H9 (cell line): ENCODE data around the gene GALNT16. TPM values are rescaled to one million over a fixed set of nuclear protein-coding genes. Genes with fewer than 3 reads are reported as not detected.

Source experiments
- DNase-seq: peaks from one replicate; pipeline ENCODE4 v3.0.0-alpha.2; 2017
- H2AFZ ChIP-seq: one replicate; pipeline ENCODE4 v1.6.1; 2013; ENCODE audit warnings: mild to moderate bottlenecking, low read length, control low read depth, moderate library complexity
- H2AK5ac ChIP-seq: 2 replicates; pipeline ENCODE4 v1.6.1; 2013; ENCODE audit warnings: low read length, control low read depth, mixed read lengths; ENCODE audit not compliant: insufficient read length
- H2BK120ac ChIP-seq: one replicate; pipeline ENCODE4 v1.6.1; 2013; ENCODE audit warnings: low read depth, mild to moderate bottlenecking, low read length, control low read depth, inconsistent platforms; ENCODE audit not compliant: poor library complexity, severe bottlenecking
- H2BK12ac ChIP-seq: 2 replicates; pipeline ENCODE4 v1.6.1; 2013; ENCODE audit warnings: low read length, control low read depth, mixed read lengths, low read depth; ENCODE audit not compliant: insufficient read length
- H2BK15ac ChIP-seq: 2 replicates; pipeline ENCODE4 v1.6.1; 2013; ENCODE audit warnings: low read depth, low read length, control low read depth
- H2BK20ac ChIP-seq: one replicate; pipeline ENCODE4 v1.6.1; 2013; ENCODE audit warnings: low read depth, mild to moderate bottlenecking, low read length, control low read depth, inconsistent platforms; ENCODE audit not compliant: poor library complexity, severe bottlenecking
- H2BK5ac ChIP-seq: 2 replicates; pipeline ENCODE4 v1.6.1; 2013; ENCODE audit warnings: low read length, control low read depth, mixed read lengths; ENCODE audit not compliant: insufficient read length
- H3K14ac ChIP-seq: 2 replicates; pipeline ENCODE4 v1.6.1; 2013; ENCODE audit warnings: low read length, control low read depth; ENCODE audit not compliant: insufficient read depth
- H3K18ac ChIP-seq: 2 replicates; pipeline ENCODE4 v1.6.1; 2013; ENCODE audit warnings: low read depth, mild to moderate bottlenecking, mixed read lengths, low read length, control low read depth; ENCODE audit not compliant: insufficient read length
- H3K23ac ChIP-seq: 2 replicates; pipeline ENCODE4 v1.6.1; 2013; ENCODE audit warnings: low read length, control low read depth, mixed read lengths, low read depth; ENCODE audit not compliant: insufficient read length
- H3K23me2 ChIP-seq: 2 replicates; pipeline ENCODE4 v1.6.1; 2013; ENCODE audit warnings: low read depth, mild to moderate bottlenecking, mixed read lengths, low read length, control low read depth; ENCODE audit not compliant: insufficient read length, poor library complexity, severe bottlenecking
- H3K27ac ChIP-seq: 2 replicates; pipeline ENCODE4 v1.5.1; 2013; ENCODE audit warnings: low read length, control low read depth, mixed read lengths, low read depth; ENCODE audit not compliant: insufficient read length
- H3K27me3 ChIP-seq: 2 replicates; pipeline ENCODE4 v1.6.1; 2013; ENCODE audit warnings: low read length, control low read depth, inconsistent platforms; ENCODE audit not compliant: insufficient read depth
- H3K4ac ChIP-seq: 2 replicates; pipeline ENCODE4 v1.6.1; 2013; ENCODE audit warnings: low read depth, mild to moderate bottlenecking, control low read depth, inconsistent platforms, low read length, moderate library complexity
- H3K4me1 ChIP-seq: 2 replicates; pipeline ENCODE4 v1.6.1; 2013; ENCODE audit warnings: low read length, control low read depth, inconsistent platforms; ENCODE audit not compliant: insufficient read depth
- H3K4me2 ChIP-seq: 2 replicates; pipeline ENCODE4 v1.6.1; 2013; ENCODE audit warnings: low read length, control low read depth, mixed read lengths; ENCODE audit not compliant: insufficient read length, insufficient read depth
- H3K56ac ChIP-seq: 2 replicates; pipeline ENCODE4 v1.6.1; 2013; ENCODE audit warnings: low read depth, mild to moderate bottlenecking, mixed read lengths, low read length, control low read depth; ENCODE audit not compliant: insufficient read length
- H3K79me1 ChIP-seq: 2 replicates; pipeline ENCODE4 v1.6.1; 2013; ENCODE audit warnings: low read depth, mild to moderate bottlenecking, moderate library complexity, low read length, control low read depth, inconsistent platforms; ENCODE audit not compliant: insufficient read depth, poor library complexity, severe bottlenecking
- H3K79me2 ChIP-seq: 2 replicates; pipeline ENCODE4 v1.6.1; 2013; ENCODE audit warnings: low read length, control low read depth, inconsistent platforms; ENCODE audit not compliant: insufficient read depth
- H3K9ac ChIP-seq: 2 replicates; pipeline ENCODE4 v1.6.1; 2013; ENCODE audit warnings: low read length, control low read depth, mixed read lengths; ENCODE audit not compliant: insufficient read length; ENCODE audit errors: extremely low read depth
- H3K9me3 ChIP-seq: one replicate; pipeline ENCODE4 v1.6.1; 2013; ENCODE audit warnings: low read depth, low read length, inconsistent platforms; ENCODE audit not compliant: control insufficient read depth
- H3T11ph ChIP-seq: one replicate; pipeline ENCODE4 v1.6.1; 2013; ENCODE audit warnings: mild to moderate bottlenecking, low read length, control low read depth, inconsistent platforms
- H4K20me1 ChIP-seq: one replicate; pipeline ENCODE4 v1.6.1; 2013; ENCODE audit not compliant: control insufficient read depth, insufficient read length, insufficient read depth
- H4K5ac ChIP-seq: 2 replicates; pipeline ENCODE4 v1.6.1; 2013; ENCODE audit warnings: low read depth, mild to moderate bottlenecking, mixed read lengths, low read length, control low read depth; ENCODE audit not compliant: insufficient read length
- H4K8ac ChIP-seq: replicated peaks from 2 replicates; pipeline ENCODE4 v1.6.1; 2013; ENCODE audit warnings: low read length, control low read depth, mixed read lengths, low read depth; ENCODE audit not compliant: insufficient read length
- H4K91ac ChIP-seq: 2 replicates; pipeline ENCODE4 v1.6.1; 2013; ENCODE audit warnings: low read depth, mild to moderate bottlenecking, moderate library complexity, mixed read lengths, low read length, control low read depth; ENCODE audit not compliant: insufficient read length
- H3K27ac Mint-ChIP-seq, 3 experiments: 2 replicates in 2 of 3; 3 replicates in 1 of 3; pipeline ENCODE4 v1.8.0; 2020 to 2021; ENCODE audit warnings: mixed read lengths in 3 of 3, mild to moderate bottlenecking in 1 of 3, moderate library complexity in 1 of 3
- H3K27me3 Mint-ChIP-seq: 2 replicates; pipeline ENCODE4 v1.8.0; 2021; ENCODE audit warnings: low read depth, mild to moderate bottlenecking, moderate library complexity, mixed read lengths
- H3K36me3 Mint-ChIP-seq, 3 experiments: 2 replicates in 2 of 3; 3 replicates in 1 of 3; pipeline ENCODE4 v1.8.0; 2020 to 2021; ENCODE audit warnings: low read depth in 3 of 3, mixed read lengths in 3 of 3; ENCODE audit not compliant: insufficient read depth in 1 of 3
- H3K4me1 Mint-ChIP-seq, 2 experiments: 2 replicates each; pipeline ENCODE4 v1.8.0; 2020; ENCODE audit warnings: mixed read lengths in 2 of 2
- H3K4me3 Mint-ChIP-seq, 2 experiments: 2 replicates in 1 of 2; 3 replicates in 1 of 2; pipeline ENCODE4 v1.8.0; 2020 to 2021; ENCODE audit warnings: mild to moderate bottlenecking in 2 of 2, mixed read lengths in 2 of 2, moderate library complexity in 1 of 2
- H3K9me3 Mint-ChIP-seq, 2 experiments: 2 replicates in 1 of 2; 3 replicates in 1 of 2; pipeline ENCODE4 v1.8.0; 2020; ENCODE audit warnings: mild to moderate bottlenecking in 2 of 2, mixed read lengths in 2 of 2, moderate library complexity in 1 of 2
- WGBS: extraction: QIAGEN DNeasy Blood & Tissue Kit; methylation state at CpG from one replicate; pipeline ENCODE4 v1.1.7; 2013; ENCODE audit warnings: missing lambda C conversion rate, low lambda C conversion rate, mixed read lengths; ENCODE audit not compliant: insufficient read length; ENCODE audit errors: extremely low coverage; 5-methylcytosine and 5-hydroxymethylcytosine counted together
- total RNA-seq: library from RNA; stranded (reverse); gene quantifications from 2 replicates; pipeline ENCODE4 v1.2.1, GENCODE V29; 2021
- TF ChIP-seq, protein P1 (sequence below): fragments of 200-600 bp; sonication (generic); conservative IDR thresholded peaks from 3 replicates; pipeline ENCODE4 v1.8.0; 2021; ENCODE audit warnings: antibody characterized with exemption, mild to moderate bottlenecking

GALNT16 gene
- total RNA-seq, 1 experiment from 2014 or later = 2.3 TPM

DNA sequence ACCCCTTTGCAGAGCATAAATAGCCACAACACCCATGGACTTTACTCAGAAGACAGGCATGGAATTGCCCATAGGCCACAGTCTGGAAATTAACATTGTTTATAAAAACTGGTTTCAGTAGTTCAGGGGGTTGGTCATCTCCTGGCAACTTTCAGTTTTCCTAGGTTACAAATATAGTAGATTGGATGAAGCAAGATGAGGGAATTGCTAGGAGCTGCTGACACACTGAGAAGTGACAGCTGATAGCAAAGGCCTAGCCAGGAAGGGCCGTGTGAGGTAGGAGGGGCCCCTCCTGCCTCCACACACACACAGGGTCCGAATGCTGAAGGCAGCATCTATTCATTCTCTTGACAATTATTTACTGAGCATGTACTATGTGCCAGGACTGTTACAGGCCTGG, 8.3 kb downstream of the GALNT16 start:
- H4K8ac ChIP-seq = no peak overlapping the region
- no peaks in the 10 kb centered on the region for H3K79me2 ChIP-seq
- H3K4me3 Mint-ChIP-seq = no peak overlapping the region
- H2BK5ac ChIP-seq = no peak overlapping the region
- no peaks in the 10 kb centered on the region for H3K79me1 ChIP-seq
- H2AK5ac ChIP-seq = no peak overlapping the region
- no peak overlapping the region for H2BK20ac ChIP-seq
- peaks cover 10% of the 10 kb centered on the region for H3K27me3 Mint-ChIP-seq
- WGBS = no CpG with 5 or more reads among the region's 2 CpGs
- TF ChIP-seq, protein P1, sequence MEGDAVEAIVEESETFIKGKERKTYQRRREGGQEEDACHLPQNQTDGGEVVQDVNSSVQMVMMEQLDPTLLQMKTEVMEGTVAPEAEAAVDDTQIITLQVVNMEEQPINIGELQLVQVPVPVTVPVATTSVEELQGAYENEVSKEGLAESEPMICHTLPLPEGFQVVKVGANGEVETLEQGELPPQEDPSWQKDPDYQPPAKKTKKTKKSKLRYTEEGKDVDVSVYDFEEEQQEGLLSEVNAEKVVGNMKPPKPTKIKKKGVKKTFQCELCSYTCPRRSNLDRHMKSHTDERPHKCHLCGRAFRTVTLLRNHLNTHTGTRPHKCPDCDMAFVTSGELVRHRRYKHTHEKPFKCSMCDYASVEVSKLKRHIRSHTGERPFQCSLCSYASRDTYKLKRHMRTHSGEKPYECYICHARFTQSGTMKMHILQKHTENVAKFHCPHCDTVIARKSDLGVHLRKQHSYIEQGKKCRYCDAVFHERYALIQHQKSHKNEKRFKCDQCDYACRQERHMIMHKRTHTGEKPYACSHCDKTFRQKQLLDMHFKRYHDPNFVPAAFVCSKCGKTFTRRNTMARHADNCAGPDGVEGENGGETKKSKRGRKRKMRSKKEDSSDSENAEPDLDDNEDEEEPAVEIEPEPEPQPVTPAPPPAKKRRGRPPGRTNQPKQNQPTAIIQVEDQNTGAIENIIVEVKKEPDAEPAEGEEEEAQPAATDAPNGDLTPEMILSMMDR = no peak
- H4K20me1 ChIP-seq = no peaks in the 10 kb centered on the region
- H3K14ac ChIP-seq = no peak overlapping the region
- no peak overlapping the region for H3T11ph ChIP-seq
- no peak overlapping the region for H3K27ac Mint-ChIP-seq
- H4K5ac ChIP-seq = no peak overlapping the region
- H3K36me3 Mint-ChIP-seq = no peaks in the 10 kb centered on the region
- H3K27me3 ChIP-seq = 0 out of 2 replicates have a peak, but pooled peaks cover 2% of the 10 kb centered on the region
- no peak overlapping the region for H3K23ac ChIP-seq
- H3K9me3 ChIP-seq = no peaks in the 10 kb centered on the region
- H4K91ac ChIP-seq = no peak overlapping the region
- no peak overlapping the region for H3K4me2 ChIP-seq
- H3K18ac ChIP-seq = no peak overlapping the region
- no peak overlapping the region for H3K56ac ChIP-seq
- no peak overlapping the region for H3K27ac ChIP-seq
- H3K23me2 ChIP-seq = no peaks in the 10 kb centered on the region
- no peaks in the 10 kb centered on the region for H3K9me3 Mint-ChIP-seq
- peaks cover 0 to 4% of the 10 kb centered on the region in 2 experiments; a peak in 2 of 4 replicates for H3K4me1 Mint-ChIP-seq
- no peaks in the 10 kb centered on the region for H3K4me1 ChIP-seq
- no peak overlapping the region for H2AFZ ChIP-seq
- H3K4ac ChIP-seq = no peak overlapping the region
- no peak overlapping the region for H3K9ac ChIP-seq
- DNase-seq = no peak
- H2BK15ac ChIP-seq = no peak overlapping the region
- H2BK12ac ChIP-seq = no peak overlapping the region
- no peak overlapping the region for H2BK120ac ChIP-seq
